GM21447 (cell line): ENCODE measurements around the gene SELENOW.
"Not testable (repeated sequence)": the region's sequence is repeated elsewhere in the genome, so short reads cannot be mapped to it uniquely, and the experiment has no call there.

Experiments used
- ATAC-seq: cut with Tn5 transposase; IDR thresholded peaks from one replicate; pipeline ENCODE4 v1.9.1; 2021; ENCODE audit not compliant: unreplicated experiment

SELENOW gene

DNA sequence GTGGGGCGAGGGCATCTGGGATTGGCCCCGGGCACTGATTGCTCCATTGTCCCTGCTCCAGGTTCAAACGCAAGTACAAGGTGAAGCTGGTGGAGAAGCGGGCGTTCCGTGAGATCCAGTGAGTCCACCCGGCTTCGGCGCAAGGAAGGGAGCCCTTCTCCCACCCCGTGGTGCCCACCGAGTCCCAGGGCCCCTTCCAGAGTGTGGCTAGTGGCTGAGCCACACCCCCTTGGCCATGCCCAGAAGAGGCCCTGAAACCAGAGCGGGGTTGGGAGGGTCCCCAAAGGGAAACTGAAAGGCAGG, 21.9 kb upstream of the SELENOW start:
- ATAC-seq: no peak

GRCh38 chr19:47756953-47757608, 21.4 kb upstream of the SELENOW start:
- ATAC-seq: no peak

- no peak for ATAC-seq
Measured at GRCh38 chr19:47757617-47758442, 20.7 kb upstream of the SELENOW start.

- ATAC-seq: no peak
Measured at GRCh38 chr19:47758443-47758804, 20.1 kb upstream of the SELENOW start.

- no peak for ATAC-seq
Measured at GRCh38 chr19:47760632-47760999, 17.9 kb upstream of the SELENOW start.

- ATAC-seq: no peak
Measured at GRCh38 chr19:47761566-47761965, 16.9 kb upstream of the SELENOW start.

- ATAC-seq: no peak
Measured at GRCh38 chr19:47762151-47762550, 16.4 kb upstream of the SELENOW start.

- no peak for ATAC-seq
Measured at GRCh38 chr19:47762615-47763308, 15.7 kb upstream of the SELENOW start.

DNA sequence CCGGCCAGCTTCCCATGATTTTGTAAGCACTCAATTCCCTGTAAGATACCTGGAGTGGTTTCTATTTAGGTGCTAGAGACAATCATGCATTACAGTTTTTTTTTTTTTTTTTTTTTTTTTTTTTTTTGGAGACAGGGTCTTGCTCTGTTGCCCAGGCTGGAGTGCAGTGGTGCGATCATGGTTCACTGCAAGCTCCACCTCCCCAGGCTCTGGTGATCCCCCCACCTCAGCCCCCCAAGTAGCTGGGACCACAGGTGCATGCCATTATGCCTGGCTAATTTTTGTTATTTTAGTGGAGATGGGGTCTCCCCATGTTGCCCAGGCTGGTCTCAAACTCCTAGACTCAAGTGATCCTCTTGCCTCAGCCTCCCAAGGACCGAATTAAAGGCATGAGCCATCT, 13.8 kb upstream of the SELENOW start:
- ATAC-seq: not testable (repeated sequence)

DNA sequence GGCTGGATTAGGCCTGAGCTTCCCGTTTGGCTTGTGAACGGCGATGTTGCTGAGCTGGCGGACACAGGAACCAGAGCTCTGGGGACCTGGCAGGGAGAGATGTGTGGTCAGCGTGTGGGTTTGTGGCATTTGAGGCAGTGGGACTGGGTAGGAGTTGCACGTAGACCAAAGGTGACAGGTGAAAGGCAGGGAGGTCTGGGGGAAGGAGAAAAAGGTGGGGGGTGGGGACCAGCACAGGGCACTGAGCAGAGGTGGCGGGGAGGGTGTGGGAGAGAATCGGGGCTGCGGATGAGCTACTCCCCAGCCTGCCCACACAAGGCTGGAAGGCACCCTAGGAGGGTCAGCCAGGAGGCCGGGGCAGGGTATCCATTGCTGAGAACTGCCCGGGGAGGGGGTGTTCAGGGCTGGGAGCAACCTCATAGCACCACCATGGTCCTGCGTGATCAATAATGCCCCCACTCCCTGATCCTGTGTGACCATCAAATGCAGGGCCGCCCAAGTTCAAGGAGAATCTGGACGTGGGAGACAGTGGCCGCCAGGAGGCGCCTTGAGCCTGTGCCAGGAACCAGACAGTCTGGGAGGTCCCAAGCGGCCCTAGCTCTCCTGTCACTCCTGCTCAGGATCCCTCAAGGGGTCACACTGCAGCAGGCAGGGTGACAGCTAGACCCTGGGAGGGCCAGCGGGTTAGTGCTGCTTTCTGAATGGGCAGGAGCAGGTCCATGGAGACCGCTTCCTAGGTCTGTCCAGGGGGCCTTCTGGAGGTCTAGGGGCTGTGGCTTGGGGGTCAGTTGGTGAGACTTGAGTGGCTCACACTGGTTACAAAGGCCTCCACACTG, 12.8 kb upstream of the SELENOW start:
- no peak for ATAC-seq

DNA sequence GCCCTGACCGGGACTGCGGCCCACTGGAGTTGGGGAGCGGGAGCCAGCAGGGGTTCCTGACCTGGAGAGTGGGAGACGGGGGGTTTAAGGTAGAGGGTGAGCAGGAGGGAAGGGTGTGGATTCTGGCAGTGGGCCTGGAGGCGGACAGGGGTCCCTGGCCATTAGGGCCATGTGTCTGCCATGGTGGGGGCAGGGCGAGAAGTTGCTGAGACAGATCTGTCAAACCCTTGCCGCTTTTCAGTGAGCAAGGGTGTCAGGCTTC, 12.2 kb upstream of the SELENOW start:
- ATAC-seq: no peak

DNA sequence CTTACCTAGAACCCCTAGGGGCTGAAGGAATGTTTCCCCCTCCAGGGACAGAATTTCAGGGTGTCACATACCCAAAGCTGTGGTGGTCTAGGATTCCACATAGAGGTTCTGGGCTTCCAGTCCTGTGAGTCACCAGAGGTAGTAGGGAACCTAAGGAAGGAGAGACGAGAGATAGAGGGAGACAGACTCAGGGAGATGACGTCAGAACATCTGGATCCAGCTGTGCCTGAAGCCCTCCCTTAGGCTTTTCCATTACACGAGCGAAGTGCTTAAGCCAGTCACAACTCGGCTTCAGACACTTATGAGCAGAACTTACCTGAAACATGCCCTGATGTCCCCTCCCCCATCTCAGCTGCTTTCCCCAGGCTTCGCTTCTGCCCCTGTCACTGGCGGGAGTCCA, 11.8 kb upstream of the SELENOW start:
- no peak for ATAC-seq

DNA sequence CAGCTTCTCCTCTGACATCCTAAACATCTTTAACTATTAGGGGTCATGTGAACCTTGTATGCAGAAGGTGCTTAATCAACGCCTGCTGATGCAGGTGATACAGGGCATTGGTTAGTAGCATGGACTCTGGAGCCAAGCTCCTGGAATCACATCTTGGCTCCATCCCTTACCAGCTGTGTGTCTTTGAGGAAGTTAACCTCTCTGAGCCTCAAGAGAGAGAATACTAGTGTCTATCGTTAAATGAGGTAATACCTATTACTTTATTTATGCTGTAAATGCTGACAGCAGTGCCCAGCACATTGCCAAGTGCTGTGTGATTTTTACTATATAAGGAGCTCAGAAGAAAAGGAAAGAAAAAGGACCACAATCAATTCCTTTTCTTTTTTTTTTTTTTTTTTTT, 11.2 kb upstream of the SELENOW start:
- no peak for ATAC-seq

GRCh38 chr19:47768604-47769003, 9.9 kb upstream of the SELENOW start:
- no peak for ATAC-seq

DNA sequence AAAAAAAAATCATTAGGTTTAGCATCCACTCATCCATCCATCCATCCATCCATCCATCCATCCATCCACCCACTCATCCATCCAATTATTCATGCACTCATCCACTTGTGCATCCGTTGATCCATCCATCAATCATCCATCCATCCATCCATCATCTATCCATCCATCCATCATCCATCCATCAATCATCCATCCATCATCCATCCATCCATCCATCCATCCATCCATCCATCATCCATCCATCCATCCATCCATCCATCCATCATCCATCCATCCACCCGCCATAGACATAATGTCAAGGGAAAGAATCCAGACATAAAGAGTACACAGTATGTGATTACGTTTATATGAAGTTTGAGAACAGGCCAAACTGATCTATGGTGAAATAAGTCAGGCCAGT, 9.0 kb upstream of the SELENOW start:
- ATAC-seq: no peak

DNA sequence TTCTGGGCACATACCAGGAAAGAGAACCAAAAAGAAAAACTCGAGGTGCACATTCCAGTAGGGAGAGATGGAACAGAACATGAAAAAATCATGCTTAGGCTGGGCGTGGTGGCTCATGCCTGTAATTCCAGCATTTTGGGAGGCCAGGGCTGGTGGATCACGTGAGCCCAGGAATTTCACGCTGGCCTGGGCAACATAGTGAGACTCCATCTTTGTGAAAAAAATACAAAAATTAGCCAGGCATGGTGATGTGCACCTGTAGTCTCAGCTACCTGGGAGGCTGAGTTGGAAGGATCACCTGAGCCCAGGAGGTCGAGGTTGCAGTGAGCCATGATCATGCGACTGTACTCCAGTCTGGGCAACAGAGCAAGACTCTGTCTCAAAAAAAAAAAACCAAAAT, 7.2 kb upstream of the SELENOW start:
- ATAC-seq: not testable (repeated sequence)

DNA sequence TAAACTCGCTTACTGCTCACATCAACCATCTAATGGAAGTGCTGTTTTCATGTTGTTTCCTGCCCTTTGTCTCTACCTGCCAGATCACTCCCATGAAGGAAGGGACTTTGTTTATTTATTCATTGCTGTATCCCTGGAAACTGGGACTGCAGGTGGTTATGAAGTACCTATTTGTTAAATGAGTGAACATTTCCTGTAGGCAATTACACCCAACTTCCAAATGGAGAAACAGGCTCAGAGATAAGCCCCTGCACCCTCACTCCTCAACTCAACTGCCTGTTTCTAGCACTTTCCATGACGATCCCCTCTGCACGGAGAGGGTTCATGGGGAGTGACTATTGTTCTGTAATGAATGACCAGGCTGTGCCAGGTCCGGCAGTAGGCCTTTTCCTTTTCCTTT, 1.9 kb upstream of the SELENOW start:
- ATAC-seq: no peak

GRCh38 chr19:47777245-47778048, 1.1 kb upstream of the SELENOW start:
- not testable (repeated sequence) for ATAC-seq

DNA sequence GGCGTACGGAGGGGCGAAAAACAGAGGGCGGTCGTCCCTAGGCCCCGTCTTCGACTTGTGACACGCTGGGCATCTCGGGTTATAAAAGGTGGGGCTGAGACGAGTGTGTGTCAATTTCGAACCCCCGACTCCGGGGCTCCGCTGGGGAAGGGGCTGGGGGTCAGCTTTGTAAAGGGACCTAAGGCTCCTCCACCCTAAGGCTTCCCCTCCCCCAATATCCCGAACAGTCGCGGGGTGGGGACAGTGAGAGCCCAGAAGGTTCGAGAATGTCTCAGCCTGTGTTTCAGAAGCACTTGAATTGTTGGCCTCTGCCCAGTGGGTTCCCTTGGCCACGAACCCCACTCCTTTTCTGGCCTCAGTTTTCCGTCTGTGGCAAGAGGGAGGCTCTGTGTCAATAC, 450 bp downstream of the SELENOW start:
- no peak for ATAC-seq

- ATAC-seq: no peak
Measured at GRCh38 chr19:47779524-47780214, 1.2 kb downstream of the SELENOW start.
